ENCODE results near the gene JCAD.
"Not testable (repeated sequence)": the region's sequence is repeated elsewhere in the genome, so short reads cannot be mapped to it uniquely, and the experiment has no call there.

The JCAD gene

DNA sequence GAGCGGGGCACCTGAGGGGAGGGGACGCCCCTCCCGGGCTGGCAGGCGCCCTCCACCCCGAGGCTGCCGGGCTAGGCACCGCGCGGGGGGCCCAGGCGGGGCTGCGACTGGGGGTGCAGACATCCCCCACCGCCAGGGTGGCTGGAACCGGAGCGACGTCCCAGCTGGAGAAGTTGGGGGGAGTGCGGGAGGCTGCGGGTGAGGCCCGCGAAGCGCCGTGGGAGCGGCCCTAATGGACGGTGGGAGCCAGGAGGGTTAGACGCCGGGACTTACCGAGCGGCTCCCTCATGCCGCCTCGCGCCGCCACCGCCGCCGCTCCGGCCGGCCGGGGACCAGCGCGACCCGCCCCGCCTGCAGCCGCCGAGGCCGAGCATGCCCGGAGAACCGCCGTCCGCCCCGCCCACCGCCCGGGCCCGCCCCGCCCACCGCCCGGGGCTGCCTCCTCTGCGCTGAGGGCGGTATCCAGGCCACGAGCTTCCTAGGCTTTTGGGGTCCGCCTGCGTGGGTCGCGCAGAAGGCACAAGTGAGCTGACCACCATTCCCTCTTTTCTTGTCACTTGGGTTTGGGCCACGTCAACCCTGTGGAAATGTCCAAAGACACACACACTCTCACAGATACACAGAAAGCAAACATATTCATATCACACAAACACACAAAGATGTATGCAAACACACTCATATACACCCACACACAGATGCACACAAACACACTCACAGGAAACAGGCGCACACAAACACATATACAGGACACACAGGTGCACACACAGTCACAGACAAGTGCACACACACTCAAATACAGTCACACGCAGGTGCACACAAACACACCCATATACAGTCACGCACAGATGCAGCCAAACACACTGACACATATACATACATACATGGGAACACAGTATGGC, at the start of gene JCAD:
Gene JCAD, minus strand, starts transcription at position 378 of the 899 bp plus-strand sequence. CDS start 11,774 bp downstream, outside the sequence.
- no peak for DNase-seq

- DNase-seq, result no peak
These were observed 47.6 kb upstream of the JCAD start for GRCh38 chr10:30106987-30107386.

GRCh38 chr10:30103595-30104320, 44.4 kb upstream of the JCAD start:
- DNase-seq, result no peak

DNA sequence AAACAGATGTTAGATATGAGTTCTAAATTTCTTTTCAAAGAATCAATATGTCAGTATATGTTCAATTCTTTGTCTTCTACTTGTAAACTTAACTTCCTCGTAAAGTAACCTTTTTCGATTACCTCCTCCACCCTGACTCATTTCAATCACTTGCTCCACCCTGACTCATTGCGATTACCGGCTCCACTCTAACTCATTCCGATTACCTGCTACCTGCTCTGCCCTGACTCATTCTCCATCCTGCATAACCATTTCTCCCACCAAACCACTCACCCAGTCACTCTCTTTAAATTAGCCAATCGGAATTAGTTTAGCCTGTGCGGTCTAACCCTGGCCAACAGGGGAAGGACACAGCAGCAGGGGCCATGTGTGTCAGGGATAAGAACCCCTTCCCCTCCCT, 40.3 kb upstream of the JCAD start:
- DNase-seq, result not testable (repeated sequence)

GRCh38 chr10:30099101-30099500, 39.7 kb upstream of the JCAD start:
- no peak for DNase-seq

DNA sequence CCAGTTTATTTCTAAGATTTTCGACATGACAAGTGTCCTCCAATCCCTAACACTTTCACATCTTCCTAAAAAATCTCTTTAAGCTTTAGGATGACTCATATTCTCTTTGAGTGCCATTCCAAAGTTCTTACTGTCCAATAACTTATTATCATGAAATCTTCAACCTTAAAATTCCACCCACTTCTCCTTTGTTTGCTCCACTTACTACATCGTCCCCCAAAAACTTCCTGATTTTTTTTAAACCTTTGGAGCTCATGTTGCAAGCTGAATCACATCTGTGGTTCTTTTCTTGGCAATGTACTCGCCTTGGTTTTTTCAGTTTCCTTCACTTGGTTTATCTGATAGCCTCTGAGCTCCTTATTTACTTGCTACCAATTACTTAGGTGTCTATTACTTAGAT, 39.2 kb upstream of the JCAD start:
- DNase-seq, result no peak

DNA sequence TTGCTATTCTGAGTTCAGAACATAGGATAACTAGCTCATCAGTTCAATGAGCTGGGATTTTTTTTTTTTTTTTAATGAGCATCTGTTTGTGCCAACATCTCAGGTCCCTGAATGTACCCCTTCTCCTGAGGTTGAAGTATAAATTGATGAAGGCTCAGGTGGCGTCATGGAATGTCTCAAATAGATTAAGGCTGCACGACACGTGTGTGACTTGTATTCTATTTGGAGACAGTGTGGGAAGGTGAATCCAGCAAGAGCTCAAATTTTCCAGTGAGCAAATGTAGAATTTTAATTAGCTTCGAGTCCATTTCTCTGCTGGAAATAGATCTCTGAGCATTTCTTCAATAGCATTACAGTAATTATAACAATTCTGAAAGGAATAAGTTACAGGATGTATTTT, 37.2 kb upstream of the JCAD start:
- DNase-seq, result no peak

DNA sequence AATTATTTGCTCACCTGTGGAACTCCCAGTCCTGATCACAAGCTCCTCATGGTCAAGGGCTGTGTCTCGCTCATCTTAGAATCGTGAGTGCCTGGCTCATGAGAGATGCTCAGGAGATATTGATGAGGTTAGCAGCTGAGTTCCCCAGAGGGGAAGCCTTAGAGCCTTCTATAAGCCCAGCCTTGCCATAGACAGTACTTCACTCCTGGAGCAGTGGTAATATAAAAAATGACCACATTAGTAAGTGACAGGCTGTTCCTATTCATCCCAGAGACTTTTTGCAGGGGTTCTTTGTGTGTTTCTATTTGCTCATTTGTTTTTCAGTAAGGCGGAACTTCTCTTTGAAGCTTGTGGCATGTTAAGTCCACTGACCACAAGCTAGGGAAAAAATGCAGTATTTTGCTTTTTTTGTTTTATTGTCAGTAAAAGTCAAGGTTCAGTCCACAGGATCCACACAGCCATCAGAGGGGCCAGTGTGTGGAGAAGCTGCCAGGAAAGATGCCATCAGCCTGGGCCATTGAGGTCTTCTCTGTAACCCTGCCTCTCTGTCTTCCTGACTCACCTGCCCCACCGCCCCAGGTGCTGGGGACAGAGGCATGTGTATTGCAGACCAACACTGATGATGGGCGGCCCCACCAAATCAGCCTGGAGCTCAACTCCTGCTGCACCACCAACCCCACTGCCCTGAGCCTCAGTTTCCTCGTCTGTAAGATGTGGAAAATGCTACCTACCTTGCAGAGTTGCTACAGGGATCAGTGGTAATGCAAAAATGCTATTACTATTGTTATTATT, 36.4 kb upstream of the JCAD start:
- no peak for DNase-seq

DNA sequence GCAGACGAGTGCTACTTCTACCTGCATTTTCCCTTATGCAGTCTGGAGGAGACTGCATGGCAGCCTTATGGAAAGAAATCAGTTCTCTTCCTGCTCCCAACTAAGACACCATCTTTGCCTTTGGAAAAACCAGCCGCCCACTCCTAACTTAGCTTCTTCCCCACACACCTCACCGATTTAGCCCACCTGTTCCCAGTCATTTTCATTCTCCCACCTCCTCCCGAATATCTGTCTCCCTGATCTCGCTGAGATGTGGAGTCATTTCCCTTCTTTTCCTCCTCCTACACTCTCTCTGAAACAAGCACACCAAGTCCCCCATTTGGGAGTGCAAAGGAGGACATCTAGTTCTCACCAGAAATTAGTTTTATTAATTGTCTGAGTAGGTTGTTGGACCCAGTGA, 35.2 kb upstream of the JCAD start:
- DNase-seq, result no peak

DNA sequence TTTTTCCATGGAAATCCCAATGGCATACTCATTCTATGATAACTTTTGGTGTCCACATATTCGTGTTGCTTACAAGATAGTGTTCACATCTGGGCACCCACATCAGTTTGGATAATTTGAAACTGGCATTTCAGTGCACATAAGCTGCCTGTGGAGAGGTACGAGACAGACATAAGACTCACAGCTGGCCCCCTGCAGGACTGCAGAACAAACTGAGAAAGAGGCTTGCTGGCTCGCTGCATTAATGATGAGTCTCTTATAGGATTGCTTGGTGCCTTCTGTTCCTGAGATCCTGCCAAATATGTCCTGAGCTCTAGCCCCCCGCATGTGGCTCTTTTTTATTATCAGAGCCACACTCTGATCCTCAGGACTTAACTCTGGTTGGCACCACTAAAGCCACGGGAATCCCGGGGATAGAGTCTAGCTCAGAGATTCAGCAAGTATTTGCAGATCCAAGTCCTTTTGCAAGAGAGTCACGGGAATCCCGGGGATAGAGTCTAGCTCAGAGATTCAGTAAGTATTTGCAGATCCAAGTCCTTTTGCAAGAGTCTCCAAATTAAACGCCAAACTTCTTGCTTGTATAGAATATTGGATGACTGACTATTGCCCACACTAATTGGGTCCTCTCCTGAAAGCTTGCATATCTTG, 34.0 kb upstream of the JCAD start:
- DNase-seq, result no peak

- DNase-seq, result no peak
These were observed 32.9 kb upstream of the JCAD start for GRCh38 chr10:30092151-30092790.

DNA sequence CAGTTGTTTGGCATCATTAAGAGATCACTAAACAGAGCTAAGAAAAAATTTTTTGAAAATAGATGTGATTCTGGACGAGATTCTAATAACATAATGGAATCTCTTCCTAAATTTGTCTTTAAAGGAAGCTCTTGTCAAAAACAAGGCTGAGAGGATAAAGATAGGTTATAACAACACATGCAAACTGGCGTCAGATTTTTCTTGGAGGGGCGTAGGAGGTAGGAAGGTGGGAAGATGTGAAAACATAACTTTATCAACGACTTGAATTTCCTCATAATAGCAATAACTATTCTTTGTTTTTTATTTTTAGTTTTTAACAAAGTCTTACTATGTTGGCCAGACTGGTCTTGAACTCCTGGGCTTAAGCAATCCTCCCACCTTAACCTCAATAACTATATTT, 31.8 kb upstream of the JCAD start:
- DNase-seq, result no peak

- DNase-seq, result no peak
These were observed 28.8 kb upstream of the JCAD start for GRCh38 chr10:30088178-30088577.

GRCh38 chr10:30083934-30084333, 24.5 kb upstream of the JCAD start:
- DNase-seq, result no peak

- no peak for DNase-seq
These were observed 21.8 kb upstream of the JCAD start for GRCh38 chr10:30081182-30081581.

DNA sequence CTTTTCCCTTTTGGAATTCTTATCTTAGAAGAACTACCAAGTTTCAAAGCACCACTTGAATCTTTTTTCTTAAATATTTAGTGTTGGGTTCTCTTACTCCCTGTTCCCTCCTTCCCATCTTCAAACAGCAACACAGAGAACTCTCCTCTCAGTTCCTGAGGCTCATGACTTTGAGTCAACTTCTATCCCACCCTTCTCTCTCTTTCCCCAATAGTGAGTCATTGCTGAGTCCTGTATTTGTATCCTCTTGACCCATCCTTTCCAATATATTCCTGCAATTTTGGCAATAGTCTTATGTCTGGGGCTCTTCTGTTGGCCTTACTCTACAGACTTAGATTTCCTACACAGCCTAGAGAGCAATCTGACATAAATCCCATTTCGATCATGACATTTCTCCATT, 20.8 kb upstream of the JCAD start:
- no peak for DNase-seq

- DNase-seq, result no peak
These were observed 20.0 kb upstream of the JCAD start for GRCh38 chr10:30079408-30079807.

GRCh38 chr10:30075481-30075880, 16.1 kb upstream of the JCAD start:
- DNase-seq, result no peak

DNA sequence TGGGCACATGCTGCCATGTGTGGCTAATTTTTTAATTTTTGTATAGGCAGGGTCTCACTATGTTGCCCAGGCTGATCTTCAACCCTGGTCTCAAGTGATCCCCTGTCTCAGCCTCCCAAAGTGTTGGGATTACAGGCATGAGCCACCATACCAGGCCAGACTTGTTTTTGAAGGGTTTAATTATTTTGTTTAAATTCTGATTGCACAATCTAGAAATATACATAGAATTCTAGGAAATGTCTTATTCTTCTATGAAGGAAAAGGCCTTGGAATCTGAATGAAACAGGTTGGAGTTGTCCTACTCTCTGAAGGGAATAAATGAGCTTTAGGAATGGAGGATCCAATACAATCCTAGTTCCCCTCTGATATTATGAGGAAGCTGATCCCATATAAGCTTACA, 15.5 kb upstream of the JCAD start:
- no peak for DNase-seq

DNA sequence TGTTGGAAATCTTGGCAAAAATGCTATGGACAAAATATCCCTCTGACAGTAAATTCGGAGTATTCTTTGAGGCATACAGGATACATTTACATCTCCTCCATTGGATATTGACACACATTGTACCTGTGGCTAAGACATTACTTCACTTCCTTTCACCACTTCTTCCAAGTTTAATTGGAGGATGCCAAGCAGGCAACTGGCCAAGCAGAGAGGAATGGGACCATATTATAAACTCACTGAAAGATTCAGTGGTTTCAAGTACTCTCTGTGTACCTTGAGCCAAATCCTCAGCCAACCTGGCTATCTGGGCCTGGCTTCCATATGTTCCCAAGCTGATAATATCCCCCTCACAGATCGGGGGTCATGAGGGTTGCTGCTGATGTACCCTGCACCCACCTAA, 14.7 kb upstream of the JCAD start:
- no peak for DNase-seq

DNA sequence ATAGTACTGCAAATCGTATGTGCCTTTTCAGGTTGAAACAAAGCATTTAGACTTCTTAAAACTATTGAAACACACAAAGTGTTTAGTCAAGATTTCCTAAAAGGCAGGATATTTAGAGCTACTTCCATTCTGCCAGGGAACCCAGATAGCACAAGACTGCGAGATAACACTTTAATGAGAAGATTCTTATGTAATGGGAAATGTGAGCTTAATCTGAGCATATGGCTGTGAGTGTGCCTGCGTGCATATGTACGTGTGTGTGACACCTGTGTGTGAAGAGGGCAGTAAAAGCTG, 14.3 kb upstream of the JCAD start:
- DNase-seq, result no peak

DNA sequence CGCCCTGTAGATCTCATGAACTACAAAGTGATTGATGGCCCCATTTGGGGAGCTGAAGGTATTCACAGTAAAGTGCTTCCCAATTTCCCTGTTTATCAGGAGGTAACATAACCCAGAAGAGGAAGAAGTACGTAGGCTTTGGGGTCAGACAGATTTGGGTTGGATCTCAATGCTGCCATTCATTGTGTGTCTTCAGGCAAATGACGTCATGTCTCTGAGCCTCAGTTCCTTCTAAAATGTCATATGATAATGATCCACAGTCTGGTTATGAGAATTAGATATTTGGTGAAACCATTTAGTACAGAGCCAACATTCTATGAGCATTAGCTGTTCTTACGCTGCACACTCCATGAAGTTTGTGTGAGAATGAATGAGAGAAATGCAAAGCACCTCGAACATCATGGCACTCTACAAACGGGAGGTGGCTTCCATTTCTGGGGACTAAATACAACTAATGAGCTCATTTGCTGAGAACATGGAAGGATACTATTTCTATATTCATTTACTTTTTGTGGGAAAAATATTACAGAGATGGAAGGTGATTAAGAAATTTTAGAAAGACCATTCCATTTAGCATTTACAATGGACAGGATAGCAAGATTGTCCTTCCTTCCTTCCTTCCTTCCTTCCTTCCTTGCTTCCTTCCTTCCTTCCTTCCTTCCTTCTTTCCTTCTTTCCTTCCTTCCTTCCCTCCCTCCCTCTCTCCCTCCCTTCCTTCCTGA, 13.8 kb upstream of the JCAD start:
- DNase-seq, result no peak

Measured in DMS79 treated with DMSO at 0.1 percent for 48 hours (cell line).